Measurements from ENCODE around the gene MPHOSPH10.
"Not testable (repeated sequence)": the region's sequence is repeated elsewhere in the genome, so short reads cannot be mapped to it uniquely, and the experiment has no call there.

The MPHOSPH10 gene

DNA sequence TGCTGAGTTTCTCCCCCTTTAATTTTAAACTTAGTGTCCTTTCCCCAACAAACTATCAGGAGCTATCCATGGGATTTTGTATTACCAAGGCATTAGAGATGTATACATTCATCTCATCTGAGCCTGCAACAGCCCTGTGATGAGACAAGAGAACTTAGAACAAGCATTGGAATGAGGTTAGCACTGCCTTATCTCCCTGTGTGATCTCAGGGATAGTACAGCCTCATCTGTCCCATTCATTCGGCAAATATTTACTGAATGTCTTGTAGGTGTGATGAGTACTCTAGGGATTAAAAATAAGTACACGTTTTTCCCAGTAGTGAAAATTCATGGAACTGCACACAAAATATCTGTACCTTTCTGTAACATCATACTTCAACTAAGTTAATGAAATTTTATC lies 50.9 kb downstream of the MPHOSPH10 start:
- no peak for DNase-seq

- not testable (repeated sequence) for DNase-seq
Measured at GRCh38 chr2:71183306-71184115, 53.1 kb downstream of the MPHOSPH10 start.

DNA sequence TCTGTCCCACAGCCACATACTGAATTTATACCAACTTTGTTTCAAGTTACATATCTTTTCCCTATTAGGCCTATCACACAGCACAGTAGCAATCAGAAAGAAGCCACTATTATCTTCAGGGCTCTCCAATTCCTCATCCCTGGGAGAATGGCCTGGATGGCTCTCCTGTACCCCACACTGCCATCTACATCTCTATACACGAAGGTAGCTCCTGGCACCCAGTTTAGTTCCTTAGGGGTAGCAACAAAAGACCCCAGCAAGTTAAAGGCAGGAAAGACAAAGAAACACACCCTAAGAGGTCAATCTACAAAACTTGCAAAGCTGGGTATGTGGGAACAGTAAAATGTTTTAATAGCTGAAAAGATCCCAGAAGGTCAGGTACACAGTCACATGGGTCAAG lies 56.5 kb downstream of the MPHOSPH10 start:
- DNase-seq: no peak

DNA sequence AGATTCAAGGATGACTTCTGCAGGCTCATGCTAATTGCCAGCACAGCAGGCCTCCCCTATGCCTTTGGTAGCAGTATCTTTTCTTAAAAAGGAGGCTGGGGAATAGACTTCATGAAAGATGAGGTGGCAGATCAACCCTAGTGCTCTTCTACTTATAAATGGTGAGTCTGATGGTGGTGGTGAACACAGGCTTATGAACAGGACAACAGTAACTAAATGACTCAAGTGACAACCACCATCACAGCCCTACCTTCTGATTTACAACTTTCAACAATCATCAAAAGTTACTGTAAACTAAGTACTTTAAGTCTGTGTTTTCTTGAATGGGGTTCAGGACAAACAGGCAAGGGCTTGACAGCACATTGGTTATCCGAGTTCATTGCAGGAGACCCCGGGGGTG lies 57.2 kb downstream of the MPHOSPH10 start:
- DNase-seq: no peak

DNA sequence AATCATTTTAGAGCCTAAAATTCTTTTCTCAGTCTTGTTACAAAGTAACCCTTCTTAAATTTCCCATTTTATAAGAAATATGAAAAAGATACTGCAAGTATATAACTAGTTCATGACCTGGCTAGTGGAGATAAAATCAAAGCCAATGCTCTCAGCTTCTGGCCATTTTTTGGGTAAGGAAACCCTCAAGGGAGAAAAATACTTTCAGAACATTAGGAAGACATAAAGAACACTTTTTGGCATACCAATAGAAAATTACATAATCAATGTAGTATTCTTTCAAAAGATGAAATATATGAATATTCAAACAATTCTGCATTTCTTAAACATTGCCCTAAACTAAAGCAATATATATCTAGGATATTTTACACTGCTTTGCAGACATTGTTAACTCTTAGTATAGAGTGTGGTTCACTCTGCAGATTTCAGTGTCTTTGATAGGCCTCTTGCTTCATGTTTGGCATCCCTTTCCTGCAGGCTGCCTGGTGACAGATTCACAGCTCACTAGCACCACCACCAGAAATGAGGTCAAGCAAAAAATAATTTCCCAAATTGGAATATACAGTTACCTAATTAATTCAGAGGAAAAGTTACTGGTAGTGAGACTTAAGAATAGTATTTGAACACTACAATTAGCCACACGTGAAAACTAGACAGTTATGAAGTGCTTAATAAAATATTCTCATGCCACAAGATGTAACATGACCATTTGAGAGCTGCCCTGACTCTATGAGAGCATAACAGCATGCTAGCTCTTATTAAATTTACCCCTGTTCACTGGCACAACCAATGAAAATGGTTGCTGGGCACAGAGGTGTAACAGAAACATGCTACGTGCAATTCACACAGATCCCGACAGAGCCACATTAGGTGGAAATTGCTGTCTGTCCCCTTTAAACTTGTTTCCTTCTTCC lies 60.5 kb downstream of the MPHOSPH10 start:
- peak in 1 of 2 experiments; percentile 10 for DNase-seq

GRCh38 chr2:71191570-71191943 lies 61.1 kb downstream of the MPHOSPH10 start:
- DNase-seq: no peak

Data from SHP77 (cell line).